HUES6 (cell line): ENCODE data around the gene SLC25A44.

ENCODE experiments used
- H3K27ac ChIP-seq: 2 replicates; pipeline ENCODE4 v1.7.0; 2013; ENCODE audit warnings: low read depth, mild to moderate bottlenecking, low read length, inconsistent platforms
- H3K27me3 ChIP-seq: 2 replicates; pipeline ENCODE4 v1.6.1; 2013; ENCODE audit warnings: low read length; ENCODE audit not compliant: control insufficient read depth, insufficient read depth
- H3K36me3 ChIP-seq: 2 replicates; pipeline ENCODE4 v1.6.1; 2013; ENCODE audit warnings: low read length; ENCODE audit not compliant: control insufficient read depth, insufficient read depth
- H3K4me1 ChIP-seq: 2 replicates; pipeline ENCODE4 v1.6.1; 2013; ENCODE audit warnings: low read length; ENCODE audit not compliant: control insufficient read depth, insufficient read depth
- H3K4me3 ChIP-seq: 2 replicates; pipeline ENCODE4 v1.5.1; 2013; ENCODE audit warnings: low read depth, low read length
- H3K9ac ChIP-seq: one replicate; pipeline ENCODE4 v1.6.1; 2013; ENCODE audit warnings: mild to moderate bottlenecking, low read length
- H3K9me3 ChIP-seq: 2 replicates; pipeline ENCODE4 v1.6.1; 2013; ENCODE audit warnings: low read depth, low read length; ENCODE audit not compliant: control insufficient read depth, insufficient read depth

Gene SLC25A44

GRCh38 chr1:156193488-156194299 lies at the start of gene SLC25A44:
Gene SLC25A44 (plus strand): TSS chr1:156194104. CDS start chr1:156199848, 5,744 bp downstream.
- peaks cover 16% of the 10 kb centered on the region for H3K36me3 ChIP-seq
- H3K27me3 ChIP-seq = no peaks in the 10 kb centered on the region
- H3K4me3 ChIP-seq = peak within 1 kb of the TSS; percentile 98
- peak within 1 kb of the TSS; percentile 85 for H3K27ac ChIP-seq
- peaks cover 23% of the 10 kb centered on the region for H3K4me1 ChIP-seq
- H3K9me3 ChIP-seq = no peaks in the 10 kb centered on the region; the same call in 1 of the 2 replicates
- H3K9ac ChIP-seq = peak within 1 kb of the TSS; percentile 77

GRCh38 chr1:156144742-156145141 lies 49.2 kb upstream of the SLC25A44 start:
- Histone ChIP-seq H3K9me3 (no peaks in the 10 kb centered on the region), H3K27me3 (no peaks in the 10 kb centered on the region), H3K27ac (no peak overlapping the region), H3K9ac (no peak overlapping the region), H3K4me1 (peaks cover 42% of the 10 kb centered on the region), H3K4me3 (no peak overlapping the region), H3K36me3 (peaks cover 4% of the 10 kb centered on the region; the same call in 1 of the 2 replicates)

GRCh38 chr1:156145650-156146019 lies 48.3 kb upstream of the SLC25A44 start:
- no peaks in the 10 kb centered on the region for H3K9me3 ChIP-seq
- no peaks in the 10 kb centered on the region for H3K36me3 ChIP-seq
- no peak overlapping the region for H3K27ac ChIP-seq
- H3K4me1 ChIP-seq = peaks cover 49% of the 10 kb centered on the region
- H3K9ac ChIP-seq = no peak overlapping the region
- H3K27me3 ChIP-seq = no peaks in the 10 kb centered on the region
- H3K4me3 ChIP-seq = no peak overlapping the region

- Histone ChIP-seq H3K36me3 (no peaks in the 10 kb centered on the region), H3K9me3 (no peaks in the 10 kb centered on the region), H3K9ac (peak overlapping the region; percentile 43), H3K27ac (peak overlapping the region; percentile 56), H3K27me3 (no peaks in the 10 kb centered on the region), H3K4me3 (peak overlapping the region; percentile 36), H3K4me1 (peaks cover 54% of the 10 kb centered on the region)
These were observed 47.7 kb upstream of the SLC25A44 start for GRCh38 chr1:156146020-156146768.

GRCh38 chr1:156146769-156147405 lies 47.0 kb upstream of the SLC25A44 start:
- Histone ChIP-seq H3K27ac (peak overlapping the region; percentile 56), H3K4me3 (0 out of 2 replicates have a peak overlapping the region, but pooled peaks have one; percentile 36), H3K36me3 (no peaks in the 10 kb centered on the region), H3K4me1 (peaks cover 51% of the 10 kb centered on the region), H3K27me3 (no peaks in the 10 kb centered on the region), H3K9ac (peak overlapping the region; percentile 43), H3K9me3 (no peaks in the 10 kb centered on the region)

GRCh38 chr1:156148216-156148615 lies 45.7 kb upstream of the SLC25A44 start:
- H3K9ac ChIP-seq = no peak overlapping the region
- H3K4me1 ChIP-seq = peaks cover 63% of the 10 kb centered on the region
- H3K4me3 ChIP-seq = no peak overlapping the region
- H3K27me3 ChIP-seq = no peaks in the 10 kb centered on the region
- H3K27ac ChIP-seq = no peak overlapping the region
- H3K9me3 ChIP-seq = no peaks in the 10 kb centered on the region
- H3K36me3 ChIP-seq = no peaks in the 10 kb centered on the region

GRCh38 chr1:156149374-156150332 lies 44.3 kb upstream of the SLC25A44 start:
- Histone ChIP-seq H3K4me3 (peak overlapping the region; percentile 36), H3K4me1 (peaks cover 66% of the 10 kb centered on the region), H3K9ac (no peak overlapping the region), H3K9me3 (no peaks in the 10 kb centered on the region), H3K36me3 (no peaks in the 10 kb centered on the region), H3K27ac (no peak overlapping the region), H3K27me3 (no peaks in the 10 kb centered on the region)

GRCh38 chr1:156150333-156151011 lies 43.4 kb upstream of the SLC25A44 start:
- Histone ChIP-seq H3K27ac (no peak overlapping the region), H3K4me1 (peaks cover 66% of the 10 kb centered on the region), H3K9ac (no peak overlapping the region), H3K27me3 (no peaks in the 10 kb centered on the region), H3K9me3 (no peaks in the 10 kb centered on the region), H3K36me3 (no peaks in the 10 kb centered on the region), H3K4me3 (peak overlapping the region; percentile 36)

- Histone ChIP-seq H3K27ac (no peak overlapping the region), H3K27me3 (no peaks in the 10 kb centered on the region), H3K36me3 (no peaks in the 10 kb centered on the region), H3K9ac (no peak overlapping the region), H3K4me1 (peaks cover 67% of the 10 kb centered on the region), H3K4me3 (no peak overlapping the region), H3K9me3 (no peaks in the 10 kb centered on the region)
These were observed 42.7 kb upstream of the SLC25A44 start for GRCh38 chr1:156151093-156151688.
